GM20000 (cell line): ENCODE data around the gene EEF1AKMT4.

Experiments used
- DNase-seq: peaks from one replicate; pipeline ENCODE4 v3.0.0; 2012; ENCODE audit warnings: low spot score
- CTCF ChIP-seq: IDR thresholded peaks from 2 replicates; pipeline ENCODE4 v1.5.1; 2012; ENCODE audit warnings: mild to moderate bottlenecking, control low read depth; ENCODE audit errors: extremely low read depth, missing control alignments

EEF1AKMT4 gene

GRCh38 chr3:184222521-184222920 lies 27.0 kb upstream of the EEF1AKMT4 start:
- DNase-seq, result no peak
- TF ChIP-seq CTCF, result no peak

GRCh38 chr3:184223946-184224345 lies 25.5 kb upstream of the EEF1AKMT4 start:
- no peak for TF ChIP-seq CTCF
- no peak for DNase-seq

- peak; percentile 86 for TF ChIP-seq CTCF
- DNase-seq, result peak; percentile 83
Measured at GRCh38 chr3:184227481-184227935, 22.0 kb upstream of the EEF1AKMT4 start.

- peak; percentile 33 for DNase-seq
- no peak for TF ChIP-seq CTCF
Measured at GRCh38 chr3:184228376-184229137, 20.9 kb upstream of the EEF1AKMT4 start.

GRCh38 chr3:184229394-184230080 lies 19.9 kb upstream of the EEF1AKMT4 start, which contains the start of gene VWA5B2:
Gene VWA5B2 (plus strand): TSS chr3:184229585. CDS start chr3:184230529, 944 bp downstream.
- DNase-seq, result peak; percentile 96
- no peak for TF ChIP-seq CTCF

- no peak for TF ChIP-seq CTCF
- DNase-seq, result peak; percentile 82
Measured at GRCh38 chr3:184230081-184230602, 19.3 kb upstream of the EEF1AKMT4 start.
